Hepatocyte (in vitro differentiated cells): Measurements from ENCODE around the gene RIMS1. TPM values are rescaled to one million over a fixed set of nuclear protein-coding genes. Genes with fewer than 3 reads are reported as not detected.

Experiments used
- DNase-seq: peaks from one replicate; pipeline ENCODE4 v3.0.0-alpha.2; 2016; ENCODE audit warnings: low spot score
- H2AFZ ChIP-seq: fragments of 200-600 bp; sonication (generic); 2 replicates; pipeline ENCODE4 v1.6.0; 2016; ENCODE audit warnings: antibody characterized with exemption, mild to moderate bottlenecking
- H3K27ac ChIP-seq: fragments of 200-600 bp; sonication (generic); 2 replicates; pipeline ENCODE4 v1.5.1; 2016; ENCODE audit warnings: mild to moderate bottlenecking
- H3K27me3 ChIP-seq: fragments of 200-600 bp; sonication (generic); 2 replicates; pipeline ENCODE4 v1.6.1; 2016
- H3K36me3 ChIP-seq: fragments of 200-600 bp; sonication (generic); replicated peaks from 2 replicates; pipeline ENCODE4 v1.5.1; 2016; ENCODE audit warnings: low read depth; ENCODE audit not compliant: insufficient read depth
- H3K4me1 ChIP-seq: fragments of 200-600 bp; sonication (generic); 2 replicates; pipeline ENCODE4 v1.5.1; 2016; ENCODE audit warnings: mild to moderate bottlenecking, moderate library complexity; ENCODE audit not compliant: insufficient read depth
- H3K4me2 ChIP-seq: fragments of 200-600 bp; sonication (generic); 2 replicates; pipeline ENCODE4 v1.6.0; 2016
- H3K4me3 ChIP-seq: fragments of 200-600 bp; sonication (generic); 2 replicates; pipeline ENCODE4 v1.5.1; 2016; ENCODE audit warnings: mild to moderate bottlenecking
- H3K79me2 ChIP-seq: fragments of 200-600 bp; sonication (generic); 2 replicates; pipeline ENCODE4 v1.6.0; 2017; ENCODE audit warnings: mild to moderate bottlenecking
- H3K9me2 ChIP-seq: fragments of 200-600 bp; sonication (generic); replicated peaks from 2 replicates; pipeline ENCODE4 v1.6.0; 2017; ENCODE audit warnings: mild to moderate bottlenecking; ENCODE audit not compliant: insufficient read depth
- H3K9me3 ChIP-seq: fragments of 200-600 bp; sonication (generic); 2 replicates; pipeline ENCODE4 v1.5.1; 2016; ENCODE audit warnings: low read depth, mild to moderate bottlenecking
- H4K20me1 ChIP-seq: fragments of 200-600 bp; sonication (generic); 2 replicates; pipeline ENCODE4 v1.6.0; 2016; ENCODE audit warnings: mild to moderate bottlenecking; ENCODE audit not compliant: insufficient read depth, poor library complexity, severe bottlenecking
- CTCF ChIP-seq: fragments of 200-600 bp; sonication (generic); IDR thresholded peaks from 2 replicates; pipeline ENCODE4 v1.5.1; 2016; ENCODE audit warnings: antibody characterized with exemption, mild to moderate bottlenecking; ENCODE audit not compliant: poor library complexity
- EZH2 ChIP-seq: fragments of 200-600 bp; sonication (generic); IDR thresholded peaks from 2 replicates; pipeline ENCODE4 v1.6.1; 2016; ENCODE audit warnings: antibody characterized with exemption, mild to moderate bottlenecking, borderline replicate concordance
- EZH2phosphoT487 ChIP-seq: fragments of 200-600 bp; sonication (generic); IDR thresholded peaks from one replicate; pipeline ENCODE4 v1.6.1; 2018; ENCODE audit warnings: antibody characterized with exemption, mild to moderate bottlenecking, low read depth, moderate library complexity; ENCODE audit not compliant: unreplicated experiment, severe bottlenecking
- WGBS: methylation state at CpG from one replicate; pipeline ENCODE4 v1.1.6; 2016; ENCODE audit warnings: low lambda C conversion rate; ENCODE audit errors: missing lambda C conversion rate; 5-methylcytosine and 5-hydroxymethylcytosine counted together
- polyA plus RNA-seq: library from polyadenylated mRNA; unstranded; fragments of >200 nt; fragmentation: Nextera tagmentation; extraction: Ambion mirVana; gene quantifications from 2 replicates; pipeline ENCODE4 v1.2.1, GENCODE V29; 2016
- total RNA-seq: library from RNA; depleted of rRNA; stranded (reverse); fragments of >200 nt; gene quantifications from 2 replicates; pipeline ENCODE4 v1.2.3, GENCODE V29; 2014

The RIMS1 gene
- total and polyA plus RNA-seq, 2 experiments from 2014 or later = 0.45 to 5.5 TPM

GRCh38 chr6:71913444-71914234 is 27.3 kb downstream of the RIMS1 start:
- TF ChIP-seq EZH2 = no peak
- no peak for TF ChIP-seq EZH2phosphoT487
- no peak for TF ChIP-seq CTCF
- 86% methylated on average over 1 of the region's 1 CpG for WGBS
- Histone ChIP-seq H3K9me2 (no peaks in the 10 kb centered on the region), H3K36me3 (no peaks in the 10 kb centered on the region), H3K27ac (no peak overlapping the region), H3K4me1 (no peaks in the 10 kb centered on the region), H3K4me3 (no peak overlapping the region), H4K20me1 (no peaks in the 10 kb centered on the region), H2AFZ (no peak overlapping the region), H3K4me2 (no peak overlapping the region), H3K27me3 (no peaks in the 10 kb centered on the region), H3K79me2 (no peaks in the 10 kb centered on the region), H3K9me3 (no peaks in the 10 kb centered on the region)
- no peak for DNase-seq

GRCh38 chr6:71929047-71929446 is 42.7 kb downstream of the RIMS1 start:
- H3K4me2 ChIP-seq = no peak overlapping the region
- no peak overlapping the region for H3K27ac ChIP-seq
- no peaks in the 10 kb centered on the region for H4K20me1 ChIP-seq
- DNase-seq = no peak
- 69% methylated on average over 1 of the region's 1 CpG for WGBS
- TF ChIP-seq EZH2 = no peak
- no peak for TF ChIP-seq EZH2phosphoT487
- TF ChIP-seq CTCF = no peak
- H3K4me3 ChIP-seq = no peak overlapping the region
- no peaks in the 10 kb centered on the region for H3K4me1 ChIP-seq
- no peaks in the 10 kb centered on the region for H3K9me2 ChIP-seq
- H3K79me2 ChIP-seq = no peaks in the 10 kb centered on the region
- no peaks in the 10 kb centered on the region for H3K9me3 ChIP-seq
- H3K36me3 ChIP-seq = no peaks in the 10 kb centered on the region
- no peak overlapping the region for H2AFZ ChIP-seq
- no peaks in the 10 kb centered on the region for H3K27me3 ChIP-seq

- Histone ChIP-seq H3K79me2 (no peaks in the 10 kb centered on the region), H3K27ac (no peak overlapping the region), H2AFZ (no peak overlapping the region), H3K4me1 (no peaks in the 10 kb centered on the region), H3K4me3 (no peak overlapping the region), H3K9me3 (no peaks in the 10 kb centered on the region), H3K9me2 (no peaks in the 10 kb centered on the region), H3K27me3 (no peaks in the 10 kb centered on the region), H3K4me2 (no peak overlapping the region), H4K20me1 (no peaks in the 10 kb centered on the region), H3K36me3 (no peaks in the 10 kb centered on the region)
- no peak for TF ChIP-seq CTCF
- no peak for TF ChIP-seq EZH2
- no peak for TF ChIP-seq EZH2phosphoT487
- 83% methylated on average over 1 of the region's 1 CpG for WGBS
- no peak for DNase-seq
Observed at GRCh38 chr6:71933881-71934280, 47.5 kb downstream of the RIMS1 start.

GRCh38 chr6:71965404-71965803 is 79.1 kb downstream of the RIMS1 start:
- no peak overlapping the region for H3K4me2 ChIP-seq
- no peak overlapping the region for H3K27ac ChIP-seq
- H3K79me2 ChIP-seq = no peaks in the 10 kb centered on the region
- H2AFZ ChIP-seq = no peak overlapping the region
- no peaks in the 10 kb centered on the region for H3K4me1 ChIP-seq
- no peaks in the 10 kb centered on the region for H3K36me3 ChIP-seq
- no peak for TF ChIP-seq EZH2phosphoT487
- TF ChIP-seq CTCF = no peak
- no peak for TF ChIP-seq EZH2
- no peaks in the 10 kb centered on the region for H3K9me2 ChIP-seq
- WGBS = 90% methylated on average over 7 of the region's 7 CpGs
- H3K27me3 ChIP-seq = no peaks in the 10 kb centered on the region
- H3K4me3 ChIP-seq = no peak overlapping the region
- no peak for DNase-seq
- no peaks in the 10 kb centered on the region for H4K20me1 ChIP-seq
- no peaks in the 10 kb centered on the region for H3K9me3 ChIP-seq
